Lower leg skin (tissue), 4 donors: ENCODE results near the gene EML4. TPM values are rescaled to one million over a fixed set of nuclear protein-coding genes. Genes with fewer than 3 reads are reported as not detected.
"Not testable (repeated sequence)": the region's sequence is repeated elsewhere in the genome, so short reads cannot be mapped to it uniquely, and the experiment has no call there.

Experiments used
- DNase-seq, 2 donors: peaks; one replicate each; pipeline ENCODE4 v3.0.0-alpha.2; 2019; ENCODE audit warnings: low spot score in 2 of 2
- H3K4me3 ChIP-seq: fragments of 200-600 bp; sonication (generic); 2 replicates; pipeline ENCODE4 v1.5.1; 2017; ENCODE audit warnings: mild to moderate bottlenecking, low read depth; ENCODE audit not compliant: poor library complexity, severe bottlenecking
- POLR2A ChIP-seq, 2 donors: fragments of 450-650 bp; IDR thresholded peaks; one replicate each; pipeline ENCODE4 v1.6.1; 2016 to 2017; ENCODE audit warnings: antibody characterized with exemption in 2 of 2, mild to moderate bottlenecking in 1 of 2, moderate library complexity in 1 of 2
- WGBS, 2 donors: methylation state at CpG; one replicate each; pipeline ENCODE4 v1.1.5; 2018; 5-methylcytosine and 5-hydroxymethylcytosine counted together
- intact Hi-C: fragments of 100-400 bp; cut with DNase I; formaldehyde crosslinking; loops from one replicate; pipeline ENCODE4 v1.15.0; 2023; ENCODE audit warnings: low total_unique reads
- total RNA-seq, 4 donors: library from RNA; depleted of rRNA; stranded (reverse); fragments of >200 nt; gene quantifications; one replicate each; pipeline ENCODE4 v1.1.0, GENCODE V29; 2016
- TF ChIP-seq, protein P1 (sequence below), 3 donors: fragments of 450-650 bp; IDR thresholded peaks; one replicate each; pipeline ENCODE4 v1.5.1; 2016; ENCODE audit warnings: antibody characterized with exemption in 3 of 3, mild to moderate bottlenecking in 3 of 3, moderate library complexity in 2 of 3

Gene EML4
- total RNA-seq, 4 donors from 2014 or later: 29.5 to 37.4 (median 33.6) TPM

DNA sequence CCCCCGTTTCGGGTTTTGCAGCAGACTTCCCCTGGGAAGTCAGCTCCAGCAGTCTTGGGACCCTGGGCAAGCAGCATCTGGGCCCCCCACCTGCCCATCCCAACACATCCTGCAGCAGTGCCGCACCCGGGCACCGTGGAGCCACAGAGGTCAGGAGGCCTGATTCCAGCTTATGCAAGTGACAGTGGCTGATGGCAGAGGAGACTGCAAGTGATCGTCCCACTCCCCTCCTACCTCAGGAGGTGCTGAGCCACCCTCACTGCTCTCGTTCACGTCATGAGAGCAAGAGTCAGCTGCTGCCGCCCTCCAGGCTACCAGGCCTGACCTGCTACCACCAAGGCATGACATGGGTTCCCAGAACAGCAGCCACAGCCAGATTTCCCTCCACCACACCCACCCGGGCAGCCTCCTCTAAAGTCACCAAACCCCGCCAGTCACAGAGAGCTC, 173.7 kb downstream of the EML4 start:
- WGBS, 2 donors: 42 to 55% methylated on average over 7 to 11 of the region's 11 CpGs
- TF ChIP-seq, protein P1, sequence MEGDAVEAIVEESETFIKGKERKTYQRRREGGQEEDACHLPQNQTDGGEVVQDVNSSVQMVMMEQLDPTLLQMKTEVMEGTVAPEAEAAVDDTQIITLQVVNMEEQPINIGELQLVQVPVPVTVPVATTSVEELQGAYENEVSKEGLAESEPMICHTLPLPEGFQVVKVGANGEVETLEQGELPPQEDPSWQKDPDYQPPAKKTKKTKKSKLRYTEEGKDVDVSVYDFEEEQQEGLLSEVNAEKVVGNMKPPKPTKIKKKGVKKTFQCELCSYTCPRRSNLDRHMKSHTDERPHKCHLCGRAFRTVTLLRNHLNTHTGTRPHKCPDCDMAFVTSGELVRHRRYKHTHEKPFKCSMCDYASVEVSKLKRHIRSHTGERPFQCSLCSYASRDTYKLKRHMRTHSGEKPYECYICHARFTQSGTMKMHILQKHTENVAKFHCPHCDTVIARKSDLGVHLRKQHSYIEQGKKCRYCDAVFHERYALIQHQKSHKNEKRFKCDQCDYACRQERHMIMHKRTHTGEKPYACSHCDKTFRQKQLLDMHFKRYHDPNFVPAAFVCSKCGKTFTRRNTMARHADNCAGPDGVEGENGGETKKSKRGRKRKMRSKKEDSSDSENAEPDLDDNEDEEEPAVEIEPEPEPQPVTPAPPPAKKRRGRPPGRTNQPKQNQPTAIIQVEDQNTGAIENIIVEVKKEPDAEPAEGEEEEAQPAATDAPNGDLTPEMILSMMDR (IDR thresholded peaks at IDR 0.05): no peak
- no peak for TF ChIP-seq POLR2A (IDR thresholded peaks at IDR 0.05)
- no peak for DNase-seq
- no peak overlapping the region for H3K4me3 ChIP-seq
- intact Hi-C loops: no loop called here

DNA sequence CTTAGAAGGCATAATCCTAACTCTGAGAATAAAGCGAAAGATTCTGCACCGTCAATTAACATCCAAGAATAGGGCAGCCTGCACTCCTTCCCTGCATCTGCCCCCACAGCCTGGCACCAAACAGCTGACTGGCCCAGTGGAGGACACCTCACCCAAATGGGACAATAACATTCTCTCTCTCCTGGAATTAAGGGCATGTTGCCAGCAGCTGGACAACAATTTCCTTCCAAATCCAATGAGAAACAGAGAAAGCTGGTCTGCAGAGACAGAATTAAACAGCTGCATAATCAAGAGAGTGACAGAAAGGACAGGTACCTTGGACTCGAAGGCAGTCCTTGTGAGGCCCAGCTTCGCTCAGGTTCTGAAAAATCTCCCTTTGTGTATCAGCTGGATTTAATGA, 176.8 kb downstream of the EML4 start:
- H3K4me3 ChIP-seq: no peak overlapping the region
- TF ChIP-seq POLR2A (IDR thresholded peaks at IDR 0.05): no peak
- TF ChIP-seq, protein P1 (IDR thresholded peaks at IDR 0.05): no peak
- intact Hi-C loops: no loop called here
- 93 to 99% methylated on average over 4 of the region's 4 CpGs for WGBS, 2 donors
- no peak for DNase-seq

DNA sequence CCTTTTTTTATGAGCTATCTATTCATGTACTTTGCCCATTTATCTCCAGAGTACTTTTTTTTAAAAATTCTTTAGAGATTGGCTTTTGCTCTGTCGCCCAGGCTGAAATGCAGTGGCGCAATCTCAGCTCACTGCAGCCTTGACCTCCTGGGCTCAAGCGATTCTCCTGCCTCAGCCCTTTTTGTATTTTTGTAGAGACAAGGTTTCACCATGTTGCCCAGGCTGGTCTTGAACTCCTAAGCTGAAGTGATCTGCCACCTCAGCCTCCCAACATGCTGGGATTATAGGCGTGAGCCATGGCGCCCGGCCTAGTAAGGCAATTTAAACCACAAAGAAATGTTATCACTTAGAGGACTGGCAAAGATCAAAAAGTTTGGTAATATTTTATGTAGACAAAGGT, 177.7 kb downstream of the EML4 start:
- WGBS, 2 donors: 96% methylated on average over 6 of the region's 6 CpGs
- intact Hi-C loops, H3K4me3 ChIP-seq, DNase-seq: not testable (repeated sequence)

DNA sequence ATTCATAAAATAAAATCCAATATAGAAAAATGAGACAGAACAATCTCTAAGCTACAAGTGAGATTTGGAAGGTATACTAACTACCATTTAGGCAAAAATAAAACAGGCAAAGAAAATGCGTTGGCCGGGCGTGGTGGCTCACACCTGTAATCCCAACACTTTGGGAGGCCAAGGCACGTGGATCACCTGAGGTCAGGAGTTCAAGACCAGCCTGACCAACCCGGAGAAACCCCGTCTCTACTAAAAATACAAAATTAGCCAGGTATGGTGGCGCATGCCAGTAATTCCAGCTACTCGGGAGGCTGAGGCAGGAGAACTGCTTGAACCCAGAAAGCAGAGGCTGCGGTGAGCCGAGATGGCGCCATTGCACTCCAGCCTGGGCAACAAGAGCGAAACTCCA, 178.4 kb downstream of the EML4 start:
- 91 to 97% methylated on average over 12 of the region's 12 CpGs for WGBS, 2 donors
- H3K4me3 ChIP-seq, intact Hi-C loops, DNase-seq: not testable (repeated sequence)

DNA sequence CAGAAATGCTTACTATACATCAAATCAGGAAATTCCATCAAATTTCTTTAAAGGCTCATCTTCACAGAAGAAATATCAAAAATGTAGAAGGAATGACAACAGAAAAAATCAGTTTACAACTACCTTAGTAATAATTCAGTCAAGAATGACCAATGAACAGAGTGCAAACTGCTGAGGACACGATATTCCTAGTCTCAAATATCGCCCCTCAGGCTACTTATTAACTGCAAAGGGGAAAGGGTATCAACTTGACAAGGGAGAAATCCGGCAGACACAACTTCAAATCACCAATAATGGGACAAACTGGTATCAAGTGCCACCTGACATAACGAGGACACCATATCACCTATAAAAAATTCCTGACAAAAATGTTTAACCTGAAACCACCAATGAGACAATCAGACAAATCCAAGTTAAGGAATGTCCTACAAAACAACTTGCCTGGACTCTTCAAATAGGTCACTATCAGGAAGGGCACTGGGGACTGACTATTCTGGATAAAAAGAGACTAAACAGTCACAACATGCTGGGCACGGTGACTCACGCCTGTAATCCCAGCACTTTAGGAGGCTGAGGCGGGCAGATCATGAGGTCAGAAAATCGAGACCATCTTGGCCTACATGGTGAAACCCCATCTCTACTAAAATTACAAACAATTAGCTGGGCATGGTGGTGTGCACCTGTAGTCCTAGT, 179.1 kb downstream of the EML4 start:
- 96 to 97% methylated on average over 8 of the region's 8 CpGs for WGBS, 2 donors
- TF ChIP-seq, protein P1 (IDR thresholded peaks at IDR 0.05): no peak
- TF ChIP-seq POLR2A (IDR thresholded peaks at IDR 0.05): no peak
- intact Hi-C loops: no loop called here
- no peak overlapping the region for H3K4me3 ChIP-seq
- no peak for DNase-seq

DNA sequence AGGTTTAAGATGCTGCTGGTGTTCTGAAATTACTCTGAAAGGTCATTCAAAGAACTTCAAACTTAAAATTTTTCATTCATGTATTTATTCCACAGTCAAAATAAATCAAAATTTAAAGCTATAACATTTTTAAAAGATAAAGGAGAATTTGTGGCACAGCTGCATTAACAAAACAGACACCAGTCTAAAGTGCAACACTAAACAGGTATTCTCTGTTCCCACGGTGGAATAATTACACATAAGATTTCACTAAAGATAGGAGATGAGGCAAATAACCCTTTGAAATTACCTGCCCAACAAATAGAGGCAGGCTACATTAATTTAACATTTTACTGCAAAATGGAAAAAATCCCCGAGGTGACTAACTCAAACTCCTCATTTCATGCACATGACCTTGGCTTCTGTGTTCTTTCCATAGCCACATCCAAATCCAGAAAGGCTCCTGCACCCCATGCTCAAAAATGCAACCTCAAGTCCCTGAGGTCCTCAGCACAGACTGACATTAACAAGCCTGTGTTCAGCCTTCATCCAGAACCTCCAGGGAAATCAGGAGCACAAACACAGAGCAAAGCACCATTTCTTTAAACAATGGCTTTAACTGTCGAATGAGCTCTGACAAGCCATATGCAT, 181.4 kb downstream of the EML4 start:
- WGBS, 2 donors: 56 to 64% methylated on average over 3 of the region's 3 CpGs
- intact Hi-C loops: no loop called here
- no peak overlapping the region for H3K4me3 ChIP-seq
- TF ChIP-seq POLR2A (IDR thresholded peaks at IDR 0.05): no peak
- TF ChIP-seq, protein P1 (IDR thresholded peaks at IDR 0.05): no peak
- DNase-seq: no peak

DNA sequence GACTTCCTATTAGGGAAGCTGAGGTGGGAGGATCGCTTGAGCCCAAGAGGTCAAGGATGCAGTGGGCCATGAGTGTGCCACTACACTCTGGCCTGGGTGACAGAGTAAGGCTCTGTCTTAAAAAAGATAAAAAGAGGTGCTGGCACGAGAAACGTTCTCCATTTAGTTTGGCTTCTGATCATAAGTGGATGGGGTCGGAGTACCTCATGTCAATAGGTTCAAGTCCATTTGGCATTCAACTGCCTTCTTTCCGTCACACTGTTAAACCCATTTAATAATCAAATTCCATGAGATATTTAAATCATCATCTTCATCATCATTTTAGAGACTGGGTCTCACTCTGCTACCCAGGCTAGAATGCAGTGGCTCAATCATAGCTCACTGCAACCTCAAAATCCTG, 182.7 kb downstream of the EML4 start:
- no peak overlapping the region for H3K4me3 ChIP-seq
- TF ChIP-seq, protein P1 (IDR thresholded peaks at IDR 0.05): no peak
- TF ChIP-seq POLR2A (IDR thresholded peaks at IDR 0.05): no peak
- intact Hi-C loops: no loop called here
- 92 to 93% methylated on average over 5 of the region's 5 CpGs for WGBS, 2 donors
- no peak for DNase-seq
